Neural progenitor cell (in vitro differentiated cells): Measurements from ENCODE around the gene KRTCAP2. TPM values are rescaled to one million over a fixed set of nuclear protein-coding genes. Genes with fewer than 3 reads are reported as not detected.
A peak's percentile ranks its signal among the peaks of the same experiment; 100 is the strongest.

ENCODE experiments used
- DNase-seq: peaks from one replicate; pipeline ENCODE4 v3.0.0-alpha.2; 2016; ENCODE audit warnings: low spot score
- H2AFZ ChIP-seq: fragments of 200-600 bp; sonication (generic); replicated peaks from 2 replicates; pipeline ENCODE4 v1.6.1; 2016; ENCODE audit warnings: antibody characterized with exemption
- H3F3A ChIP-seq: fragments of 200-600 bp; sonication (generic); 2 replicates; pipeline ENCODE4 v1.6.1; 2016; ENCODE audit warnings: antibody characterized with exemption, low read depth
- H3K27ac ChIP-seq: fragments of 200-600 bp; sonication (generic); 2 replicates; pipeline ENCODE4 v1.5.1; 2016; ENCODE audit warnings: mild to moderate bottlenecking
- H3K27me3 ChIP-seq: fragments of 200-600 bp; sonication (generic); 2 replicates; pipeline ENCODE4 v1.6.1; 2016; ENCODE audit warnings: mild to moderate bottlenecking, moderate library complexity
- H3K36me3 ChIP-seq: fragments of 200-600 bp; sonication (generic); 2 replicates; pipeline ENCODE4 v1.5.1; 2016
- H3K4me1 ChIP-seq: fragments of 200-600 bp; sonication (generic); 2 replicates; pipeline ENCODE4 v1.6.1; 2016; ENCODE audit warnings: mixed run types
- H3K4me2 ChIP-seq: fragments of 200-600 bp; sonication (generic); 2 replicates; pipeline ENCODE4 v1.6.1; 2016
- H3K4me3 ChIP-seq: fragments of 200-600 bp; sonication (generic); 2 replicates; pipeline ENCODE4 v1.5.1; 2016
- H3K79me2 ChIP-seq: fragments of 200-600 bp; sonication (generic); 2 replicates; pipeline ENCODE4 v1.6.1; 2016; ENCODE audit warnings: low read depth
- H3K9ac ChIP-seq: fragments of 200-600 bp; sonication (generic); 2 replicates; pipeline ENCODE4 v1.6.1; 2016
- H3K9me3 ChIP-seq: fragments of 200-600 bp; sonication (generic); 2 replicates; pipeline ENCODE4 v1.5.1; 2016; ENCODE audit warnings: low read depth
- H4K20me1 ChIP-seq: fragments of 200-600 bp; sonication (generic); 2 replicates; pipeline ENCODE4 v1.6.1; 2016; ENCODE audit warnings: low read depth
- H3K27ac Mint-ChIP-seq: 3 replicates; pipeline ENCODE4 v1.8.0; 2021; ENCODE audit warnings: mixed read lengths
- H3K27me3 Mint-ChIP-seq: 2 replicates; pipeline ENCODE4 v1.8.0; 2022; ENCODE audit warnings: low read depth, mild to moderate bottlenecking, inconsistent platforms, moderate library complexity, mixed read lengths; ENCODE audit not compliant: insufficient read depth
- H3K36me3 Mint-ChIP-seq: 3 replicates; pipeline ENCODE4 v1.8.0; 2021; ENCODE audit warnings: mixed read lengths
- H3K4me1 Mint-ChIP-seq: 3 replicates; pipeline ENCODE4 v1.8.0; 2021; ENCODE audit warnings: mixed read lengths
- H3K4me3 Mint-ChIP-seq: 3 replicates; pipeline ENCODE4 v1.8.0; 2021; ENCODE audit warnings: mild to moderate bottlenecking, moderate library complexity, mixed read lengths
- H3K9me3 Mint-ChIP-seq: 3 replicates; pipeline ENCODE4 v1.8.0; 2020; ENCODE audit warnings: mixed read lengths
- EZH2 ChIP-seq: fragments of 200-600 bp; sonication (generic); IDR thresholded peaks from 2 replicates; pipeline ENCODE4 v1.6.1; 2017; ENCODE audit warnings: antibody characterized with exemption, mild to moderate bottlenecking, moderate library complexity
- EZH2phosphoT487 ChIP-seq: fragments of 200-600 bp; sonication (generic); IDR thresholded peaks from 2 replicates; pipeline ENCODE4 v1.6.1; 2017; ENCODE audit warnings: antibody characterized with exemption
- microRNA counts: library from miRNA; unstranded; fragments of <30 nt; microRNA quantifications from one replicate; lab custom pipeline; 2016
- small RNA-seq: library from RNA; depleted of rRNA; stranded (forward); fragments of <200 nt; gene quantifications from one replicate; pipeline ENCODE3, GENCODE V24; 2015
- total RNA-seq: library from RNA; depleted of rRNA; stranded (reverse); fragments of >200 nt; gene quantifications from 2 replicates; pipeline ENCODE4 v1.2.3, GENCODE V29; 2015; ENCODE audit warnings: low replicate concordance
- TF ChIP-seq, protein P1 (sequence below): fragments of 200-600 bp; sonication (generic); IDR thresholded peaks from 2 replicates; pipeline ENCODE4 v1.5.1; 2017; ENCODE audit warnings: antibody characterized with exemption, mild to moderate bottlenecking

The KRTCAP2 gene
- total RNA-seq, 1 donor from 2014 or later: 37.8 TPM

DNA sequence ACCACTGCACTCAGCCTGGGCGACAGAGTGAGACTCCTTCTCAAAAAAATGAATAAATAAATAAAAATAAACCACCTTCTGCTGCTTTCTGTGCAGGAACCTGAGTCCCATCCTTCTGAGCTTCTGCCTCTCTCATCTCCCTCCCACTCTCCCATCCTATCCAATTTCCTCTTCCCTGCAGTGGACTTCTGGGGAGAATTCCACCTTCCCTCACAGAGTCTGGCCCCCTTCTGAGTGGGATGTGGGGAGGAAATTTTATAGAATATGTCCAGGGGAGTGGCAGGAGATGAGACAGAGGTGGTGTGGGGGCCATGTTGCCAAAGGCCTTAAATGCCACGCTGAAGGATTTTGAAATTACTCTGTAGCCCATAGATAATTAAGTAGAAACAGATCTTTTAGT is 50.8 kb downstream of the KRTCAP2 start:
- no peaks in the 10 kb centered on the region for H3K9me3 ChIP-seq
- H3K4me3 ChIP-seq: no peak overlapping the region
- H4K20me1 ChIP-seq: peaks cover 7% of the 10 kb centered on the region
- H3K9ac ChIP-seq: no peak overlapping the region
- no peaks in the 10 kb centered on the region for H3K9me3 Mint-ChIP-seq
- peaks cover 14% of the 10 kb centered on the region for H3K4me1 Mint-ChIP-seq
- H3K27ac Mint-ChIP-seq: no peak overlapping the region
- H3K27me3 Mint-ChIP-seq: peaks cover 42% of the 10 kb centered on the region
- no peak overlapping the region for H3K4me2 ChIP-seq
- H3K27ac ChIP-seq: no peak overlapping the region
- no peak overlapping the region for H3K4me3 Mint-ChIP-seq
- no peaks in the 10 kb centered on the region for H3K79me2 ChIP-seq
- TF ChIP-seq EZH2phosphoT487 (no peak), EZH2 (no peak)
- TF ChIP-seq, protein P1, sequence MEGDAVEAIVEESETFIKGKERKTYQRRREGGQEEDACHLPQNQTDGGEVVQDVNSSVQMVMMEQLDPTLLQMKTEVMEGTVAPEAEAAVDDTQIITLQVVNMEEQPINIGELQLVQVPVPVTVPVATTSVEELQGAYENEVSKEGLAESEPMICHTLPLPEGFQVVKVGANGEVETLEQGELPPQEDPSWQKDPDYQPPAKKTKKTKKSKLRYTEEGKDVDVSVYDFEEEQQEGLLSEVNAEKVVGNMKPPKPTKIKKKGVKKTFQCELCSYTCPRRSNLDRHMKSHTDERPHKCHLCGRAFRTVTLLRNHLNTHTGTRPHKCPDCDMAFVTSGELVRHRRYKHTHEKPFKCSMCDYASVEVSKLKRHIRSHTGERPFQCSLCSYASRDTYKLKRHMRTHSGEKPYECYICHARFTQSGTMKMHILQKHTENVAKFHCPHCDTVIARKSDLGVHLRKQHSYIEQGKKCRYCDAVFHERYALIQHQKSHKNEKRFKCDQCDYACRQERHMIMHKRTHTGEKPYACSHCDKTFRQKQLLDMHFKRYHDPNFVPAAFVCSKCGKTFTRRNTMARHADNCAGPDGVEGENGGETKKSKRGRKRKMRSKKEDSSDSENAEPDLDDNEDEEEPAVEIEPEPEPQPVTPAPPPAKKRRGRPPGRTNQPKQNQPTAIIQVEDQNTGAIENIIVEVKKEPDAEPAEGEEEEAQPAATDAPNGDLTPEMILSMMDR: no peak
- peaks cover 28% of the 10 kb centered on the region for H3F3A ChIP-seq
- no peaks in the 10 kb centered on the region for H3K36me3 Mint-ChIP-seq
- peaks cover 27% of the 10 kb centered on the region for H3K4me1 ChIP-seq
- no peaks in the 10 kb centered on the region for H3K36me3 ChIP-seq
- H2AFZ ChIP-seq: no peak overlapping the region
- H3K27me3 ChIP-seq: peaks cover 83% of the 10 kb centered on the region
- DNase-seq: no peak

DNA sequence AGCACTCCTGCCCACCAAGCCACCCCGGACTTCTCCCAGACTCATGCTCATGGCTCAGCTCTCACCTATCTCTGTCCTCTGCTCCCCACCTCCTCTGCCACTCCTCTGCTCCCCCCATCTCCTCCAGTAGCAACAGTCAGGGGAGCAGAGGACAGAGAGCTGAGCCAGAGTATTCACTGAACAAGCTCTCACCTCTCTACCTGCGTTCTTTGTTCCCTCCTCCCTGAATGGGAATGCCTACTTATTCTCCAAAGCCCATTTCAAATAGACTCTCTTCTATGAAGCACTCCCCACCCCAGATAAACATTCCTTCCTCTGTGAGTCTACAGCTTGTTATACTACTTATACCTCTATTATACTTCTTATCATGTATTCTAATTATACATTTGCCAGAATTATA is 51.9 kb downstream of the KRTCAP2 start:
- H3K27ac ChIP-seq: no peak overlapping the region
- peaks cover 18% of the 10 kb centered on the region for H3F3A ChIP-seq
- peaks cover 7% of the 10 kb centered on the region for H4K20me1 ChIP-seq
- peak overlapping the region; percentile 8 for H3K27ac Mint-ChIP-seq
- H2AFZ ChIP-seq: no peak overlapping the region
- no peak overlapping the region for H3K4me2 ChIP-seq
- no peaks in the 10 kb centered on the region for H3K9me3 Mint-ChIP-seq
- no peaks in the 10 kb centered on the region for H3K36me3 ChIP-seq
- peaks cover 8% of the 10 kb centered on the region for H3K4me1 Mint-ChIP-seq
- H3K79me2 ChIP-seq: no peaks in the 10 kb centered on the region
- TF ChIP-seq, protein P1: no peak
- no peak for TF ChIP-seq EZH2
- TF ChIP-seq EZH2phosphoT487: no peak
- no peak for DNase-seq
- no peaks in the 10 kb centered on the region for H3K36me3 Mint-ChIP-seq
- peaks cover 34% of the 10 kb centered on the region for H3K27me3 Mint-ChIP-seq
- no peak overlapping the region for H3K4me3 Mint-ChIP-seq
- H3K4me3 ChIP-seq: no peak overlapping the region
- no peaks in the 10 kb centered on the region for H3K9me3 ChIP-seq
- peaks cover 77% of the 10 kb centered on the region for H3K27me3 ChIP-seq
- H3K9ac ChIP-seq: no peak overlapping the region
- H3K4me1 ChIP-seq: peaks cover 18% of the 10 kb centered on the region

DNA sequence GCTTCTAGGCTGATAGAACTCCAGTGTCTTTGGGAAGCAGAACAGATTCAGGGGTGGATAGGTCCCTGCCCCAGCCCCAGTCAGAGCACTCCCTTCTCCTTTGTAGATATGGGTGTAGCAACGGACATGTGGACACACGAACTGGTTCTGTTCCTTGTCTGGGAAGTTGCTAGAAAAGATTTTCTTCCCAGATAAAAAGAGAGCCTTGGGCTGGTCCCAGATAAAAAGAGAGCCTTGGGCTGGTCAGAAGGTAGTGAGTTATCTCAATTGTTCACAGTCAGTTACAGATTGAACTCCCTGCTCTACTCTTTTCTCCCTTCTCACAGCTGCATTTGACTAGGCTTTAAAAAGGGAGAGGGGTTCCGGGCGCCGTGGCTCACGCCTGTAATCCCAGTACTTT is 52.9 kb downstream of the KRTCAP2 start:
- DNase-seq: no peak
- no peak for TF ChIP-seq EZH2
- no peak for TF ChIP-seq EZH2phosphoT487
- TF ChIP-seq, protein P1: no peak
- H3F3A ChIP-seq: peaks cover 8% of the 10 kb centered on the region
- Mint-ChIP-seq H3K36me3 (no peaks in the 10 kb centered on the region), H3K4me1 (peaks cover 4% of the 10 kb centered on the region), H3K4me3 (no peak overlapping the region), H3K27me3 (peaks cover 27% of the 10 kb centered on the region), H3K27ac (no peak overlapping the region), H3K9me3 (no peaks in the 10 kb centered on the region)
- no peak overlapping the region for H3K4me2 ChIP-seq
- H4K20me1 ChIP-seq: peaks cover 2% of the 10 kb centered on the region
- H3K27me3 ChIP-seq: peaks cover 68% of the 10 kb centered on the region
- peaks cover 8% of the 10 kb centered on the region for H3K4me1 ChIP-seq
- no peaks in the 10 kb centered on the region for H3K79me2 ChIP-seq
- no peak overlapping the region for H3K27ac ChIP-seq
- H3K4me3 ChIP-seq: no peak overlapping the region
- H3K9ac ChIP-seq: no peak overlapping the region
- H3K9me3 ChIP-seq: no peaks in the 10 kb centered on the region
- H2AFZ ChIP-seq: no peak overlapping the region
- no peaks in the 10 kb centered on the region for H3K36me3 ChIP-seq

MicroRNAs encoded within 50 kb of the gene (microRNA counts, 767-probe panel; counts per million panel counts)
- 9,727 counts per million, percentile 97 among the panel's probes with 10 or more counts for microRNA hsa-miR-92b-3p (lab: Ali Mortazavi, UCI)

Small RNA genes lying within 50 kb of the gene (small RNA-seq; reads per million reads assigned to genes)
- gene HMGN2P18 (not detected), gene RF00019 (not detected)

Other genes with a start within 250 kb of the KRTCAP2 start
- 4.3 and 12.7 TPM in 2 replicates for gene PMVK, start 236.6 kb downstream of the KRTCAP2 start, total RNA-seq
- 21.4 and 64.0 TPM in 2 replicates for gene PBXIP1, start 217.2 kb downstream of the KRTCAP2 start, total RNA-seq
- 32.1 and 48.1 TPM in 2 replicates for gene PYGO2, start 211.5 kb downstream of the KRTCAP2 start, total RNA-seq
- 69.0 and 86.5 TPM in 2 replicates for gene SHC1, start 202.6 kb downstream of the KRTCAP2 start, total RNA-seq
- gene CKS1B, start 198.6 kb downstream of the KRTCAP2 start, total RNA-seq: 210 and 297 TPM in 2 replicates
- gene FLAD1, start 190.0 kb downstream of the KRTCAP2 start, total RNA-seq: 19.3 and 47.4 TPM in 2 replicates
- not detected in 2 replicates for gene LENEP, start 179.7 kb downstream of the KRTCAP2 start, total RNA-seq
- 4.7 and 15.7 TPM in 2 replicates for gene ZBTB7B, start 170.5 kb downstream of the KRTCAP2 start, total RNA-seq
- 1.8 and 2.0 TPM in 2 replicates for gene DCST2, start 139.5 kb downstream of the KRTCAP2 start, total RNA-seq
- not detected in 2 replicates for gene DCST1, start 139.5 kb downstream of the KRTCAP2 start, total RNA-seq
- gene ADAM15, start 122.0 kb downstream of the KRTCAP2 start, total RNA-seq: 15.7 and 44.9 TPM in 2 replicates
- 10.7 and 18.4 TPM in 2 replicates for gene EFNA4, start 109.6 kb downstream of the KRTCAP2 start, total RNA-seq
- 4.0 and 9.6 TPM in 2 replicates for gene EFNA3, start 94.5 kb downstream of the KRTCAP2 start, total RNA-seq
- gene EFNA1, start 45.4 kb downstream of the KRTCAP2 start, total RNA-seq: 0.34 and 0.65 TPM in 2 replicates
- gene SLC50A1, start 37.5 kb downstream of the KRTCAP2 start, total RNA-seq: 14.4 and 29.0 TPM in 2 replicates
- gene DPM3, start 32.8 kb downstream of the KRTCAP2 start, total RNA-seq: 16.8 and 133 TPM in 2 replicates
- 3.9 and 10.2 TPM in 2 replicates for gene TRIM46, start 545 bp upstream of the KRTCAP2 start, total RNA-seq
- gene THBS3, start 34.6 kb upstream of the KRTCAP2 start, total RNA-seq: 19.3 and 30.4 TPM in 2 replicates
- 25.6 and 46.5 TPM in 2 replicates for gene MTX1, start 35.4 kb upstream of the KRTCAP2 start, total RNA-seq
- gene ENTREP3, start 82.2 kb upstream of the KRTCAP2 start, total RNA-seq: 4.8 and 14.9 TPM in 2 replicates
- gene SCAMP3, start 89.1 kb upstream of the KRTCAP2 start, total RNA-seq: 21.8 and 44.8 TPM in 2 replicates
- 41.7 and 62.2 TPM in 2 replicates for gene CLK2, start 100.2 kb upstream of the KRTCAP2 start, total RNA-seq
- gene HCN3, start 104.2 kb upstream of the KRTCAP2 start, total RNA-seq: 1.9 and 5.9 TPM in 2 replicates
- 0.53 and 0.54 TPM in 2 replicates for gene PKLR, start 128.1 kb upstream of the KRTCAP2 start, total RNA-seq
- gene FDPS, start 135.6 kb upstream of the KRTCAP2 start, total RNA-seq: 215 and 266 TPM in 2 replicates
- 17.0 and 43.4 TPM in 2 replicates for gene RUSC1, start 147.6 kb upstream of the KRTCAP2 start, total RNA-seq